Epithelial cell of umbilical artery (primary cell): ENCODE results near the gene OVOL1. TPM values are rescaled to one million over a fixed set of nuclear protein-coding genes. Genes with fewer than 3 reads are reported as not detected.

Source experiments
- total RNA-seq: library from RNA; depleted of rRNA; stranded (reverse); fragments of >200 nt; gene quantifications from 2 replicates; pipeline ENCODE4 v1.2.3, GENCODE V29; 2014

OVOL1 gene
- not detected in 2 replicates for total RNA-seq

GRCh38 chr11:65786786-65787636 is at the start of gene OVOL1:
TSS of gene OVOL1 (plus strand) at chr11:65787063. CDS start at chr11:65787374, 311 bp downstream.

GRCh38 chr11:65780770-65781151 is 6.1 kb upstream of the OVOL1 start, which contains the start of gene AP5B1:
TSS of gene AP5B1 (minus strand) at chr11:65780976. CDS start at chr11:65780591, 385 bp downstream.

DNA sequence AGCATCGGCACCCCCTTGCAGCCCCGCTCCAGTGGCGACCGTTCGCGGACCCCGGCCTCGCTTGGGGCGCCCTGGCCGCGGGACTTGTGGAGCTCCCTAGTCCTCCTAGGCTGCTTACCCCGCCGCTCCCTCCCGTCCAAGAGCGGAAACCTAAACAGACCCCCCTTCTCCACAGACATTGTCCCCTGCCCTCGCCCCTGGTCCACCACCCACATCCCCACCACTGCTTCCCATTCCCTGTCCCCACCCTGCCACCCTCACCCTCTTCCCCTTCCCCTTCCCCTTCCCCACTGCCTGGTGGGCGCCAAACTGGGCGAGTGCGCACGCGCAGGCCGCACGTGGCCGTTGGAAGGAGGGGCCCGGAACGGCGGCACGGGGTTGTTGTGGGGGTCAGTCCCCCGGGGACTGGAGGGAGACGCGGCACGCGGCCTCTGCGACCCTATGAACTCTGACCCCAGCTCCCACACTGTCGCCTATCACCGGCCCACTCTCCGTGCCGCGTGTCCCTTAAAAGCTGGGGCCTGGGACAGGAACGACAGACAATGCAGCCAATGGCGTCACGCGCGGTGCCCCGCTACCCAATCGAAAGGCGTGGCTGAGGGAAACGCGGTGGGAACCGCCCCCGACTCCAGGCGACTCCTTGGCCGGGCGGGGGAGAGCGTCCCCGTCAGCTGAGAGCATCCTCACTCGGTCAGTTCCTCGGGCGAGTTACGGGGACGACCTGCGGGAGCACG is 46.6 kb downstream of the OVOL1 start, which contains the start of gene SNX32:
SNX32 (plus strand) TSS at position 667 of the 734 bp plus-strand sequence. CDS start 103 bp downstream, outside the sequence.

Other genes with a start within 250 kb of the OVOL1 start
- 15.2 and 23.4 TPM in 2 replicates for gene LTBP3, start 228.7 kb upstream of the OVOL1 start, total RNA-seq
- 37.5 and 92.2 TPM in 2 replicates for gene ZNRD2, start 216.6 kb upstream of the OVOL1 start, total RNA-seq
- gene FAM89B, start 214.5 kb upstream of the OVOL1 start, total RNA-seq = 15.9 and 19.8 TPM in 2 replicates
- 31.2 and 39.0 TPM in 2 replicates for gene EHBP1L1, start 211.0 kb upstream of the OVOL1 start, total RNA-seq
- not detected in 2 replicates for gene KCNK7, start 191.3 kb upstream of the OVOL1 start, total RNA-seq
- 55.2 and 72.0 TPM in 2 replicates for gene MAP3K11, start 172.8 kb upstream of the OVOL1 start, total RNA-seq
- 11.2 and 11.7 TPM in 2 replicates for gene PCNX3, start 171.3 kb upstream of the OVOL1 start, total RNA-seq
- gene SIPA1, start 149.0 kb upstream of the OVOL1 start, total RNA-seq = 38.7 and 42.1 TPM in 2 replicates
- 12.7 and 14.7 TPM in 2 replicates for gene RELA, start 124.1 kb upstream of the OVOL1 start, total RNA-seq
- gene KAT5, start 74.8 kb upstream of the OVOL1 start, total RNA-seq = 31.8 and 35.4 TPM in 2 replicates
- 77.0 and 111 TPM in 2 replicates for gene RNASEH2C, start 66.3 kb upstream of the OVOL1 start, total RNA-seq
- gene AP5B1, start 6.1 kb upstream of the OVOL1 start, total RNA-seq = 6.8 and 8.1 TPM in 2 replicates
- gene SNX32, start 46.9 kb downstream of the OVOL1 start, total RNA-seq = 1.9 TPM in 1 of 2 replicates, not detected in the other
- gene CFL1, start 71.1 kb downstream of the OVOL1 start, total RNA-seq = 1,095 and 1,455 TPM in 2 replicates
- 47.4 and 53.3 TPM in 2 replicates for gene MUS81, start 73.4 kb downstream of the OVOL1 start, total RNA-seq
- gene EFEMP2, start 85.7 kb downstream of the OVOL1 start, total RNA-seq = 15.3 and 20.5 TPM in 2 replicates
- gene CTSW, start 92.8 kb downstream of the OVOL1 start, total RNA-seq = not detected in 2 replicates
- gene FIBP, start 101.4 kb downstream of the OVOL1 start, total RNA-seq = 133 and 257 TPM in 2 replicates
- gene CCDC85B, start 103.6 kb downstream of the OVOL1 start, total RNA-seq = 195 and 218 TPM in 2 replicates
- 12.7 and 20.2 TPM in 2 replicates for gene FOSL1, start 113.3 kb downstream of the OVOL1 start, total RNA-seq
- 13.3 and 15.7 TPM in 2 replicates for gene C11orf68, start 132.0 kb downstream of the OVOL1 start, total RNA-seq
- 114 and 131 TPM in 2 replicates for gene DRAP1, start 132.4 kb downstream of the OVOL1 start, total RNA-seq
- gene TSGA10IP, start 158.4 kb downstream of the OVOL1 start, total RNA-seq = not detected in 2 replicates
- 33.5 and 74.5 TPM in 2 replicates for gene SART1, start 174.7 kb downstream of the OVOL1 start, total RNA-seq
- gene EIF1AD, start 215.1 kb downstream of the OVOL1 start, total RNA-seq = 30.2 and 45.1 TPM in 2 replicates
- gene BANF1, start 215.4 kb downstream of the OVOL1 start, total RNA-seq = 28.6 and 41.9 TPM in 2 replicates
- gene CST6, start 224.9 kb downstream of the OVOL1 start, total RNA-seq = not detected in 2 replicates
- under 0.01 and 0.61 TPM in 2 replicates for gene CATSPER1, start 239.4 kb downstream of the OVOL1 start, total RNA-seq